Activated CD8-positive, alpha-beta T cell treated with anti-CD3 and anti-CD28 coated beads, Interleukin-2, amount 10 ng/mL, durations not matched to agents 7 days and 5 days (primary cell): ENCODE results near the gene FBL. TPM values are rescaled to one million over a fixed set of nuclear protein-coding genes. Genes with fewer than 3 reads are reported as not detected.

Source experiments
- ATAC-seq: fragments of 150-1000 bp; cut with Tn5 transposase; one replicate; pipeline ENCODE4 v1.10.0; 2021; ENCODE audit warnings: moderate library complexity
- CTCF ChIA-PET: fragments of 350-600 bp; sonication (Branson Sonifier 250); formaldehyde crosslinking; loops from one replicate; lab custom pipeline; 2021; ENCODE audit warnings: antibody characterized with exemption; lab: Charles Lee
- POLR2A ChIA-PET: fragments of 350-600 bp; sonication (Branson Sonifier 250); formaldehyde crosslinking; loops from one replicate; lab custom pipeline; 2021; ENCODE audit warnings: antibody characterized with exemption; lab: Charles Lee
- DNase-seq: peaks from one replicate; pipeline ENCODE4 v3.0.0-alpha.2; 2020
- H3K27ac Mint-ChIP-seq: one replicate; pipeline ENCODE4 v1.8.0; 2021; ENCODE audit warnings: mild to moderate bottlenecking, mixed read lengths
- H3K27me3 Mint-ChIP-seq: one replicate; pipeline ENCODE4 v1.8.0; 2021; ENCODE audit warnings: low read depth, mixed read lengths
- H3K36me3 Mint-ChIP-seq: one replicate; pipeline ENCODE4 v1.8.0; 2021; ENCODE audit warnings: low read depth, mixed read lengths
- H3K4me1 Mint-ChIP-seq: one replicate; pipeline ENCODE4 v1.8.0; 2021; ENCODE audit warnings: low read depth, mixed read lengths
- H3K4me3 Mint-ChIP-seq: one replicate; pipeline ENCODE4 v1.8.0; 2021; ENCODE audit warnings: mild to moderate bottlenecking, mixed read lengths
- H3K9me3 Mint-ChIP-seq: one replicate; pipeline ENCODE4 v1.8.0; 2022; ENCODE audit warnings: mixed read lengths; ENCODE audit not compliant: insufficient read depth
- total RNA-seq, 2 experiments: library from RNA; stranded (reverse); gene quantifications; one replicate each; pipeline ENCODE4 v1.2.3, GENCODE V29; 2021

The FBL gene
- total RNA-seq, 2 experiments from 2014 or later: 385 to 399 TPM

GRCh38 chr19:39839678-39840327, 6.4 kb downstream of the FBL start:
- Mint-ChIP-seq H3K9me3 (no peaks in the 10 kb centered on the region), H3K4me3 (no peak overlapping the region), H3K4me1 (peaks cover 31% of the 10 kb centered on the region), H3K36me3 (peaks cover 50% of the 10 kb centered on the region), H3K27me3 (no peaks in the 10 kb centered on the region), H3K27ac (no peak overlapping the region)
- no peak for ATAC-seq
- ChIA-PET CTCF (interaction anchor here (7.6 kb wide), 1 partner anchor 47 kb away, joined by 235 read pairs; no protein-coding TSS in a partner anchor), POLR2A (no interaction called here)
- DNase-seq: no peak

- DNase-seq (no peak), ATAC-seq (no peak)
- H3K4me3 Mint-ChIP-seq: no peak overlapping the region
- no peak overlapping the region for H3K27ac Mint-ChIP-seq
- peaks cover 50% of the 10 kb centered on the region for H3K36me3 Mint-ChIP-seq
- H3K9me3 Mint-ChIP-seq: no peaks in the 10 kb centered on the region
- H3K27me3 Mint-ChIP-seq: no peaks in the 10 kb centered on the region
- ChIA-PET CTCF (no interaction called here), POLR2A (no interaction called here)
- H3K4me1 Mint-ChIP-seq: peaks cover 27% of the 10 kb centered on the region
These were observed 7.6 kb downstream of the FBL start for GRCh38 chr19:39838569-39838968.

GRCh38 chr19:39837978-39838377, 8.2 kb downstream of the FBL start:
- H3K4me3 Mint-ChIP-seq: no peak overlapping the region
- peaks cover 23% of the 10 kb centered on the region for H3K4me1 Mint-ChIP-seq
- ATAC-seq (no peak), DNase-seq (no peak)
- CTCF ChIA-PET: no interaction called here
- H3K27ac Mint-ChIP-seq: no peak overlapping the region
- no peaks in the 10 kb centered on the region for H3K27me3 Mint-ChIP-seq
- H3K36me3 Mint-ChIP-seq: peaks cover 50% of the 10 kb centered on the region
- POLR2A ChIA-PET: no interaction called here
- H3K9me3 Mint-ChIP-seq: no peaks in the 10 kb centered on the region

- Mint-ChIP-seq H3K27me3 (no peaks in the 10 kb centered on the region), H3K9me3 (no peaks in the 10 kb centered on the region), H3K4me3 (peak overlapping the region; percentile 67), H3K36me3 (peaks cover 69% of the 10 kb centered on the region), H3K27ac (peak overlapping the region; percentile 83), H3K4me1 (peaks cover 29% of the 10 kb centered on the region)
- CTCF ChIA-PET: interaction anchor here (1.4 to 2.2 kb wide), 4 partner anchors 10 to 136 kb away, joined by 4 to 70 read pairs (median 12); partner anchors contain the start of genes FBL and PSMC4
- ATAC-seq: no peak
- POLR2A ChIA-PET: interaction anchor here (0.8 to 1.9 kb wide), 4 partner anchors 11 to 136 kb away, joined by 3 to 9 read pairs (median 5); partner anchors contain the start of genes FBL and PSMC4
- DNase-seq: no peak
These were observed 11.8 kb downstream of the FBL start for GRCh38 chr19:39834287-39834841.

GRCh38 chr19:39833464-39834286, 12.5 kb downstream of the FBL start, which contains the start of gene DYRK1B:
Gene DYRK1B, minus strand, starts transcription at chr19:39834162. Its CDS starts 2,295 bp downstream, at chr19:39831867.
- Mint-ChIP-seq H3K9me3 (no peaks in the 10 kb centered on the region), H3K27me3 (no peaks in the 10 kb centered on the region), H3K27ac (peak within 1 kb of the TSS; percentile 83), H3K4me1 (peaks cover 34% of the 10 kb centered on the region), H3K36me3 (peaks cover 67% of the 10 kb centered on the region), H3K4me3 (peak within 1 kb of the TSS; percentile 67)
- DNase-seq: peak; percentile 99
- POLR2A ChIA-PET: interaction anchor here (0.8 to 1.9 kb wide), 6 partner anchors 9 to 137 kb away, joined by 3 to 13 read pairs (median 5); partner anchors contain the start of genes FBL and PSMC4
- CTCF ChIA-PET: interaction anchor here (1.1 to 2.2 kb wide), 5 partner anchors 11 to 137 kb away, joined by 4 to 70 read pairs (median 11); partner anchors contain the start of genes FBL and PSMC4
- ATAC-seq: peak; percentile 91

- H3K4me1 Mint-ChIP-seq: peaks cover 39% of the 10 kb centered on the region
- peaks cover 68% of the 10 kb centered on the region for H3K36me3 Mint-ChIP-seq
- H3K27me3 Mint-ChIP-seq: no peaks in the 10 kb centered on the region
- peak overlapping the region; percentile 79 for H3K27ac Mint-ChIP-seq
- peak overlapping the region; percentile 67 for H3K4me3 Mint-ChIP-seq
- DNase-seq: no peak
- ChIA-PET CTCF (interaction anchor here (1.1 to 2.2 kb wide), 5 partner anchors 12 to 137 kb away, joined by 4 to 70 read pairs (median 11); partner anchors contain the start of genes FBL and PSMC4), POLR2A (interaction anchor here (0.9 to 1.9 kb wide), 4 partner anchors 9 to 13 kb away, joined by 4 to 13 read pairs (median 7); partner anchors contain the start of gene FBL)
- no peak for ATAC-seq
- H3K9me3 Mint-ChIP-seq: no peaks in the 10 kb centered on the region
These were observed 13.1 kb downstream of the FBL start for GRCh38 chr19:39833160-39833463.

- Mint-ChIP-seq H3K27ac (peak overlapping the region; percentile 79), H3K4me1 (peaks cover 43% of the 10 kb centered on the region), H3K9me3 (no peaks in the 10 kb centered on the region), H3K36me3 (peaks cover 66% of the 10 kb centered on the region), H3K4me3 (peak overlapping the region; percentile 49), H3K27me3 (no peaks in the 10 kb centered on the region)
- ATAC-seq (no peak), DNase-seq (no peak)
- ChIA-PET CTCF (interaction anchor here (1.1 to 2.2 kb wide), 4 partner anchors 12 to 138 kb away, joined by 4 to 70 read pairs (median 12); partner anchors contain the start of genes FBL and PSMC4), POLR2A (interaction anchor here (1.2 to 1.9 kb wide), 2 partner anchors 8 to 13 kb away, joined by 9 to 13 read pairs; no protein-coding TSS in a partner anchor)
These were observed 13.7 kb downstream of the FBL start for GRCh38 chr19:39832341-39833083.

GRCh38 chr19:39831679-39832078, 14.5 kb downstream of the FBL start:
- ATAC-seq: no peak
- ChIA-PET CTCF (no interaction called here), POLR2A (no interaction called here)
- Mint-ChIP-seq H3K27me3 (no peaks in the 10 kb centered on the region), H3K36me3 (peaks cover 59% of the 10 kb centered on the region), H3K4me3 (no peak overlapping the region), H3K27ac (peak overlapping the region; percentile 79), H3K9me3 (no peaks in the 10 kb centered on the region), H3K4me1 (peaks cover 43% of the 10 kb centered on the region)
- DNase-seq: no peak

- Mint-ChIP-seq H3K27ac (peak overlapping the region; percentile 19), H3K27me3 (no peaks in the 10 kb centered on the region), H3K36me3 (peaks cover 55% of the 10 kb centered on the region), H3K4me1 (peaks cover 43% of the 10 kb centered on the region), H3K4me3 (no peak overlapping the region), H3K9me3 (no peaks in the 10 kb centered on the region)
- DNase-seq (no peak), ATAC-seq (no peak)
- ChIA-PET POLR2A (no interaction called here), CTCF (no interaction called here)
These were observed 15.3 kb downstream of the FBL start for GRCh38 chr19:39830847-39831246.

GRCh38 chr19:39830406-39830805, 15.8 kb downstream of the FBL start:
- Mint-ChIP-seq H3K27me3 (no peaks in the 10 kb centered on the region), H3K27ac (no peak overlapping the region), H3K9me3 (no peaks in the 10 kb centered on the region), H3K36me3 (peaks cover 53% of the 10 kb centered on the region), H3K4me3 (no peak overlapping the region), H3K4me1 (peaks cover 43% of the 10 kb centered on the region)
- ChIA-PET POLR2A (no interaction called here), CTCF (interaction anchor here (3.6 kb wide), 1 partner anchor 13 kb away, joined by 34 read pairs; no protein-coding TSS in a partner anchor)
- ATAC-seq (no peak), DNase-seq (no peak)
